OCI-LY7 (cell line): ENCODE results near the gene POLA1. TPM values are rescaled to one million over a fixed set of nuclear protein-coding genes. Genes with fewer than 3 reads are reported as not detected.

Experiments used
- BruUV-seq: library from RNA; stranded (reverse); fragments of 400-500 nt; replicated peaks from 2 replicates; lab custom pipeline; 2021; lab: Mats Ljungman, UMichigan
- CTCF ChIA-PET: fragments of 300-600 bp; sonication (Branson Sonifier 250); formaldehyde crosslinking; loops from one replicate; lab custom pipeline; 2022; ENCODE audit warnings: antibody characterized with exemption; ENCODE audit not compliant: unreplicated experiment; lab: Charles Lee
- POLR2A ChIA-PET: fragments of 300-600 bp; sonication (Branson Sonifier 250); formaldehyde crosslinking; loops from one replicate; lab custom pipeline; 2022; ENCODE audit warnings: antibody characterized with exemption; lab: Charles Lee
- DNase-seq: peaks from one replicate; pipeline ENCODE4 v3.0.0-alpha.2; 2015; ENCODE audit warnings: low spot score
- H2AFZ ChIP-seq: fragments of 200-600 bp; sonication (generic), shearing (Covaris generic); 2 replicates; pipeline ENCODE4 v1.6.1; 2014; ENCODE audit warnings: mild to moderate bottlenecking, antibody characterized with exemption, low read length, moderate library complexity
- H3K27ac ChIP-seq: fragments of 200-600 bp; sonication (generic); 2 replicates; pipeline ENCODE4 v1.5.1; 2014; ENCODE audit warnings: mixed run types, low read depth, mild to moderate bottlenecking, moderate library complexity, low read length, inconsistent platforms; ENCODE audit not compliant: poor library complexity, severe bottlenecking
- H3K36me3 ChIP-seq: fragments of 200-600 bp; sonication (generic); 2 replicates; pipeline ENCODE4 v1.6.1; 2014; ENCODE audit warnings: mild to moderate bottlenecking, antibody characterized with exemption, low read length, moderate library complexity, mixed read lengths; ENCODE audit not compliant: insufficient read depth
- H3K4me1 ChIP-seq: fragments of 200-600 bp; sonication (generic); 2 replicates; pipeline ENCODE4 v1.5.1; 2014; ENCODE audit warnings: mild to moderate bottlenecking, low read length; ENCODE audit not compliant: insufficient read depth, poor library complexity, severe bottlenecking
- H3K4me2 ChIP-seq: fragments of 200-600 bp; sonication (generic); 2 replicates; pipeline ENCODE4 v1.6.1; 2014; ENCODE audit warnings: mild to moderate bottlenecking, low read length
- H3K4me3 ChIP-seq: fragments of 200-600 bp; sonication (generic); 2 replicates; pipeline ENCODE4 v1.5.1; 2014; ENCODE audit warnings: mild to moderate bottlenecking, low read depth, low read length; ENCODE audit not compliant: poor library complexity, severe bottlenecking
- H3K79me2 ChIP-seq: fragments of 200-600 bp; sonication (generic); 2 replicates; pipeline ENCODE4 v1.6.1; 2016; ENCODE audit warnings: low read depth, mild to moderate bottlenecking, low read length, moderate library complexity, mixed read lengths; ENCODE audit not compliant: insufficient read depth
- H3K9me2 ChIP-seq: fragments of 200-600 bp; sonication (generic); 2 replicates; pipeline ENCODE4 v1.6.1; 2016; ENCODE audit warnings: mild to moderate bottlenecking, low read length, mixed read lengths; ENCODE audit not compliant: insufficient read depth
- H3K9me3 ChIP-seq: fragments of 200-600 bp; sonication (generic); 2 replicates; pipeline ENCODE4 v1.6.1; 2014; ENCODE audit warnings: mild to moderate bottlenecking, mixed run types, low read length, mixed read lengths
- H4K20me1 ChIP-seq: fragments of 200-600 bp; sonication (generic); 2 replicates; pipeline ENCODE4 v1.6.1; 2014; ENCODE audit warnings: mild to moderate bottlenecking, antibody characterized with exemption, low read length, moderate library complexity, mixed read lengths; ENCODE audit not compliant: insufficient read depth
- EZH2phosphoT487 ChIP-seq: fragments of 200-600 bp; sonication (generic); IDR thresholded peaks from 2 replicates; pipeline ENCODE4 v1.6.1; 2018; ENCODE audit warnings: low read depth, borderline replicate concordance, mild to moderate bottlenecking, mixed run types, antibody characterized with exemption, low read length, moderate library complexity, mixed read lengths
- intact Hi-C: fragments of 100-400 bp; cut with micrococcal nuclease; formaldehyde crosslinking; loops from one replicate; pipeline ENCODE4 v1.10.0; 2022; ENCODE audit not compliant: unreplicated experiment
- total RNA-seq, 2 experiments: library from RNA; depleted of rRNA in 1 of 2; stranded (reverse); fragments of >200 nt in 1 of 2; shearing (Covaris generic) in 1 of 2; gene quantifications; 2 replicates each; pipeline ENCODE4 v1.2.3, GENCODE V29; 2014 to 2022
- TF ChIP-seq, protein P1 (sequence below): fragments of 200-600 bp; sonication (generic); conservative IDR thresholded peaks from 2 replicates; pipeline ENCODE4 v1.5.1; 2014; ENCODE audit warnings: mild to moderate bottlenecking, antibody characterized with exemption, low read length, moderate library complexity, mixed read lengths

The POLA1 gene
- total RNA-seq, 2 experiments from 2014 or later, result 58.0 to 65.1 TPM

DNA sequence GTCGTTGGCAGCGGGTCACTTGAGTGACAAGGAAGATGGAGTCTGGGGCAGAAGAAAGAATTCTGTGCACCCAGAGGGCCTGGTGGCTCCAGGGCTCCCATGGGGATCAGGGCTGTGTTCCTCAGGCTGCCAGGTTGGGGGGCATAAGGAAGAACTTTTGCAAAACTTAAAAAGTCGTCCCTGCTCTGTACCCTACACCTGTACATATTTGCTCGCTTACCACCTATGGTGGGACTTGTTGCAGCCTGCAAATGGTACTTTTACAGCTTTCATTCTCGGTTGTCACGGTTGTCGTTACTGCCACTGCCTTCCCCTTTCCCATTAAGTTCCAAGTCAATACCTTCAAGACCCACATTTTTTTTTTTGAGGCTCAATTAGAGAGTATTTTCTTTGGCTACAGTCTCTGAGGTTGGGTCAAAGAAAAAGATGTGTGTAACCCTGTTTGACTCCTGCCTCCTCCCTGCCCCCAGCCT, 312.9 kb downstream of the POLA1 start:
- no peaks in the 10 kb centered on the region for H3K9me2 ChIP-seq
- H3K4me1 ChIP-seq, result no peaks in the 10 kb centered on the region
- H4K20me1 ChIP-seq, result no peaks in the 10 kb centered on the region
- no peak overlapping the region for H3K4me3 ChIP-seq
- BruUV-seq, result no TSS peak
- no peaks in the 10 kb centered on the region for H3K79me2 ChIP-seq
- H3K36me3 ChIP-seq, result no peaks in the 10 kb centered on the region
- intact Hi-C loops, result no loop called here
- no peak for DNase-seq
- TF ChIP-seq, protein P1, sequence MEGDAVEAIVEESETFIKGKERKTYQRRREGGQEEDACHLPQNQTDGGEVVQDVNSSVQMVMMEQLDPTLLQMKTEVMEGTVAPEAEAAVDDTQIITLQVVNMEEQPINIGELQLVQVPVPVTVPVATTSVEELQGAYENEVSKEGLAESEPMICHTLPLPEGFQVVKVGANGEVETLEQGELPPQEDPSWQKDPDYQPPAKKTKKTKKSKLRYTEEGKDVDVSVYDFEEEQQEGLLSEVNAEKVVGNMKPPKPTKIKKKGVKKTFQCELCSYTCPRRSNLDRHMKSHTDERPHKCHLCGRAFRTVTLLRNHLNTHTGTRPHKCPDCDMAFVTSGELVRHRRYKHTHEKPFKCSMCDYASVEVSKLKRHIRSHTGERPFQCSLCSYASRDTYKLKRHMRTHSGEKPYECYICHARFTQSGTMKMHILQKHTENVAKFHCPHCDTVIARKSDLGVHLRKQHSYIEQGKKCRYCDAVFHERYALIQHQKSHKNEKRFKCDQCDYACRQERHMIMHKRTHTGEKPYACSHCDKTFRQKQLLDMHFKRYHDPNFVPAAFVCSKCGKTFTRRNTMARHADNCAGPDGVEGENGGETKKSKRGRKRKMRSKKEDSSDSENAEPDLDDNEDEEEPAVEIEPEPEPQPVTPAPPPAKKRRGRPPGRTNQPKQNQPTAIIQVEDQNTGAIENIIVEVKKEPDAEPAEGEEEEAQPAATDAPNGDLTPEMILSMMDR, result no peak
- no peak for TF ChIP-seq EZH2phosphoT487
- CTCF ChIA-PET, result no interaction called here
- H3K9me3 ChIP-seq, result no peaks in the 10 kb centered on the region
- H2AFZ ChIP-seq, result no peak overlapping the region
- POLR2A ChIA-PET, result no interaction called here
- H3K4me2 ChIP-seq, result no peak overlapping the region
- no peak overlapping the region for H3K27ac ChIP-seq

DNA sequence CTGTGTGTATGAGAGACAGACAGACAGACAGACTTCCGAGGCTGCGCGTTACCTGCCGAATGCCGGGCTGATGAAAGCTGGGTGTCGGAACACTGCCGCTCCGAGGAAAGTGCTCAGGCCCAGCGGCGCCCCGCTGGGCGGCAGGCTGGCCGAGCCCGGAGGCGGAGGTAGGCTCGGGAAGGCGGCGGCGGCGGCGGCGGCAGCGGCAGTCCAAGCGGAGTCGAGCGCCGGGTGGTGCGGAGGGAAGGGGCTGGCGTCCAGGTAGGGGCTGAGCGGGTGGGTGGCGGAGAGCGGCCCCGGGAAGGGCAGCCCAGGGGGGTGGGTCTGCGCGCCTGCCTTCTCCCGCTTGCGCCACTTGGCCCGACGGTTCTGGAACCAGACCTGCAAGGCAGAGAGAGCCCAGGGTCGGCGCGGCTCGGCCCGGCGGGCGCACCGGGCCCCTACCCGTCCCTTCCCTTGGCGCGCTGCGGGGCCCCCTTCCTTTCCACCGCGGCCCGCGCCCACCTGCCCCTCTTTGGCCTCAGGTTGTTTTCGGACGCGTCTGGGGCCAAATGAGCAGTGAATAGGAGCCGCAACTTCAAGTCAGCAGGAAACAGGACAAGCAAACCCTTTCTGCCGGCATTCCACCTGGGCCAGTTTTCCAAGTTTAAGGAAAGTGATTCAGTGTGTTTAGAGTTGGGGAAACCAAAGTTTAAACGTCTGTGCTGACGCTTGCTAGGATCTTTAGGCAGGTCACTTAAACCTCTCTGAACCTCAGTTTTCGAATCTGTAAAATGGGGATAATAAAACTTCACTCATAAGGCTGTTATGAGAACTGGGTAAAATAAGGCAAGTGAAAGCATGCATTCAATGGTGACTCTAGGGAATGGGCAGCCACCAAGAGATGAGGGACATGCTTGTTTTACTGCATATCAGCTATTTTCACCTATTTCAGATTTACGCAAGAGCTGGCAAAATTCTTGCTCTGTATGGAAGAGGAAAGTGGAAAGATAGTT, 313.6 kb downstream of the POLA1 start:
- H3K79me2 ChIP-seq, result no peaks in the 10 kb centered on the region
- no peak overlapping the region for H2AFZ ChIP-seq
- POLR2A ChIA-PET, result no interaction called here
- no peak overlapping the region for H3K27ac ChIP-seq
- H3K36me3 ChIP-seq, result no peaks in the 10 kb centered on the region
- H4K20me1 ChIP-seq, result no peaks in the 10 kb centered on the region
- intact Hi-C loops, result no loop called here
- H3K4me1 ChIP-seq, result no peaks in the 10 kb centered on the region
- no peak overlapping the region for H3K4me3 ChIP-seq
- no peak for TF ChIP-seq EZH2phosphoT487
- TF ChIP-seq, protein P1, result no peak
- H3K4me2 ChIP-seq, result no peak overlapping the region
- CTCF ChIA-PET, result no interaction called here
- no TSS peak for BruUV-seq
- no peaks in the 10 kb centered on the region for H3K9me2 ChIP-seq
- H3K9me3 ChIP-seq, result no peaks in the 10 kb centered on the region
- DNase-seq, result no peak

DNA sequence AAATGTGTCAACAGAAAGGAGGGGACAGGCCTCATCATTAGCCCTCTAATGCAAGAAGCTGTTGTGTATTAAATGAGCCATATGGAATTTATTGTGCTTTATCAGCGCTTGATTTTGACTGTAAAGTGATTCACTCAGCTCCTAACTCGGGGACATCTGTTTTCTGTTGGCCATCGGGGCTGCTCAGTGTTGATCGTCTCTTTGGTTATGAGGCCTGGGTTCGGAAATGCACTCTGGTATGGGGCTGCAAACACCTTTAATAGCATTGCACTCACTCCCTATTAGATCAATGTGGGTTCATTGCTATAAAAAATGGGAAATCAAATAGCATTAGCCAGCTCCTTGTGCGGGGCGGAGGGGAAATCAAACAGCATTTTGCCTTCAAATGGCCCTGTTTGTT, 315.7 kb downstream of the POLA1 start:
- Histone ChIP-seq H4K20me1 (no peaks in the 10 kb centered on the region), H3K27ac (no peak overlapping the region), H3K36me3 (no peaks in the 10 kb centered on the region), H3K4me3 (no peak overlapping the region), H3K4me2 (no peak overlapping the region), H3K4me1 (no peaks in the 10 kb centered on the region), H2AFZ (no peak overlapping the region), H3K9me2 (no peaks in the 10 kb centered on the region), H3K79me2 (no peaks in the 10 kb centered on the region), H3K9me3 (no peaks in the 10 kb centered on the region)
- BruUV-seq, result no TSS peak
- no peak for DNase-seq
- CTCF ChIA-PET, result no interaction called here
- TF ChIP-seq EZH2phosphoT487, result no peak
- TF ChIP-seq, protein P1, result no peak
- POLR2A ChIA-PET, result no interaction called here
- intact Hi-C loops, result no loop called here
